Measurements from ENCODE around the gene CBX8. TPM values are rescaled to one million over a fixed set of nuclear protein-coding genes. Genes with fewer than 3 reads are reported as not detected.
A peak's percentile ranks its signal among the peaks of the same experiment; 100 is the strongest.

CBX8 gene
- total RNA-seq, 4 donors from 2014 or later = 2.3 to 6.4 (median 3.1) TPM

DNA sequence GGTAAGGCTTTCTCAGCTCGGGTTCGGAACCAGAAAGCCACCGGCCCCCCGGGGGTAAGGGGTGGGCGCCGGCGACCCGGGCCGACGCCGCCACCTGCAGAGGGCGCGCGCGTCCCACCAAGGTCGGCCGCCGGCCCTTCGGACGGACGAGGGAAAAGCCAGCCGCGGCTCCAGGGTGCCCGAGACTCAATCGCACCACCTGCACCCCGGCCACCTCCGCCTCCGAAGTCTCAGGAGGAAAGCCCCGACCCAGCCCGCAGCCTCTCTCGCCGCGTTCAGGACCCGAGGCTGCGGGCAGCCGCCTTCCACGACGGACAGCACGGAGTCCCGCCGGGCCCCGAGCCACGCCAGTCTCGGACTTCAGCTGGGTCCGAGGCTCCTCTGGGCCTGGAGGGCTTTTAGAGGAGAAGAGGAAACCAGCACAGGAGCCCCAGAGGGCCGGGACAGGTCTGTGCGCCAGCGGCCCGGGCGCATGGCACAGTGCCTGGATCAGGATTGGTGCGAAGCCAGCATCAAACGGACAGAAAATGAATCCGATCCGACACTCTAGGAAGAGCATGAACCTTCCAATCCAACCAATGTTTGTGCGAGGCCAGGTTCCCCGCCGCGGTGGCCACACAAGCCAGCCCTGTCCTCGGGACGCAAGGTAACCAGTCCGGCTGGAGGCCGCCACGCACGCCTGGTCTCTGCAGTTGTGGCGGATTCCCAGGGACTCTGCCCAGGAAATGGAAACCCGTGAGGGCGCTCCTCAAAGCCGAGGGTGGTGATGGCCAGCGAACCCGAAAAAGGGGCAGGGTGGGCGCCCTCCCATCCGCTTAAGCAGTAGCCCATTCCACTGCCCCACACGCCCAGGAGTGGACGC lies 6.7 kb downstream of the CBX8 start:
- Histone ChIP-seq H3K4me3 (peak overlapping the region; percentile 28), H3K4me1 (peaks cover 40% of the 10 kb centered on the region), H3K9me3 (no peaks in the 10 kb centered on the region), H3K27ac (no peak overlapping the region), H3K36me3 (peaks cover 3% of the 10 kb centered on the region), H3K27me3 (peaks cover 81% of the 10 kb centered on the region)
- TF ChIP-seq, protein P1, sequence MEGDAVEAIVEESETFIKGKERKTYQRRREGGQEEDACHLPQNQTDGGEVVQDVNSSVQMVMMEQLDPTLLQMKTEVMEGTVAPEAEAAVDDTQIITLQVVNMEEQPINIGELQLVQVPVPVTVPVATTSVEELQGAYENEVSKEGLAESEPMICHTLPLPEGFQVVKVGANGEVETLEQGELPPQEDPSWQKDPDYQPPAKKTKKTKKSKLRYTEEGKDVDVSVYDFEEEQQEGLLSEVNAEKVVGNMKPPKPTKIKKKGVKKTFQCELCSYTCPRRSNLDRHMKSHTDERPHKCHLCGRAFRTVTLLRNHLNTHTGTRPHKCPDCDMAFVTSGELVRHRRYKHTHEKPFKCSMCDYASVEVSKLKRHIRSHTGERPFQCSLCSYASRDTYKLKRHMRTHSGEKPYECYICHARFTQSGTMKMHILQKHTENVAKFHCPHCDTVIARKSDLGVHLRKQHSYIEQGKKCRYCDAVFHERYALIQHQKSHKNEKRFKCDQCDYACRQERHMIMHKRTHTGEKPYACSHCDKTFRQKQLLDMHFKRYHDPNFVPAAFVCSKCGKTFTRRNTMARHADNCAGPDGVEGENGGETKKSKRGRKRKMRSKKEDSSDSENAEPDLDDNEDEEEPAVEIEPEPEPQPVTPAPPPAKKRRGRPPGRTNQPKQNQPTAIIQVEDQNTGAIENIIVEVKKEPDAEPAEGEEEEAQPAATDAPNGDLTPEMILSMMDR (IDR thresholded peaks at IDR 0.05) = peak; percentile 35 to 78
- TF ChIP-seq POLR2AphosphoS5 (IDR thresholded peaks at IDR 0.05) = no peak
- no peak for TF ChIP-seq EP300 (IDR thresholded peaks at IDR 0.05)
- TF ChIP-seq POLR2A (IDR thresholded peaks at IDR 0.05) = no peak
- DNase-seq (ENCODE audit: low spot score in 2 of 2) = no peak
- WGBS = 10% methylated on average over 6 of the region's 74 CpGs

DNA sequence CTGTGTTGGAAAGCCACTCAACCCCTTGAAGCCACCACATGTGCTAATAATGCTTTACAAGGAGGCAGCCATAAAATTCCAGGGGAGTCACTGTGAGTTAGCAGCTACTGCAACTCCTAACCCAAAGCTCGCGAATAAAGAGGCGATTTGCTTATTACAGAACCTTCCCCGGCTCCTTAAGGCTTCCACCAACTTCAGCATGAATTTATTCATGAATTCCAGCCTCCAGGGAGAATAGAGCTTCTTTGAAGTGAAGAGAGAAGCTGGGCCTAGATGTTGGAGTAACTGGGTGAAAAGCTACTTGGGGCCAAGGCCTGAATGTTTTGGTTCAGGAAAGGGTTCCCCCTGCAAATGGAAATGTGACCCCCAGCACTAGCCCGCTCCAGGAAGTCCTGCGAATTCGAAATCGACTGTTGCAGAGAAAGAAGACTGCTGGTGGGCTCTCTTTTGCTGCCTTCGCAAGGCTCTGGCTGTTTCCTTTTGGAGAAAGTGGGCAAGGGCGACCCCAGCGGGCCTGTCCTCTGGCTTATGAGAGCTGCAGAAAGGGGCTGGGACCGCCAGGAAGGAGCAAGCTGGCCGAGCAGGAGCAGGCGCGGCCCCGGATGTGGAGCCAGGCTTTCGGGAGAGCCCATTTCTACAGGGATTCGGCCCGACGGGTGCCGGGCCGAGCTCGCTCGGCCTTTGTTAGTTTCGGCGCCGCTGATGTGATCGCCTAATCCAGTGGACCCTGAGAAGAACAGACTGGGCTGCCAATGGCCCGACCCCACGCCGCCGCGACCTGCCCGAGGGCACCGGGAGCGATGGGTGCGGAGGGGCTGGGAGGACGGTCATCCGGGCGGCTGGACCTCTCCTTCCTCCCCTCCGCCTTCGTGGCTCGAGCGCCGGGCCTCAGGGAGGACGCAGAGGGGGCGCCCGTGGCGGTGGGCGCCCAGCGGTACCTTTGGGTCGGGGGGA lies 7.6 kb downstream of the CBX8 start:
- 66% methylated on average over 17 of the region's 52 CpGs for WGBS
- H3K27me3 ChIP-seq = peaks cover 90% of the 10 kb centered on the region
- H3K27ac ChIP-seq = no peak overlapping the region
- no peak for DNase-seq (ENCODE audit: low spot score in 2 of 2)
- no peaks in the 10 kb centered on the region for H3K9me3 ChIP-seq
- peaks cover 4% of the 10 kb centered on the region for H3K36me3 ChIP-seq
- peak overlapping the region; percentile 28 for H3K4me3 ChIP-seq
- no peak for TF ChIP-seq POLR2A (IDR thresholded peaks at IDR 0.05)
- no peak for TF ChIP-seq POLR2AphosphoS5 (IDR thresholded peaks at IDR 0.05)
- TF ChIP-seq, protein P1 (IDR thresholded peaks at IDR 0.05) = no peak
- TF ChIP-seq EP300 (IDR thresholded peaks at IDR 0.05) = no peak
- H3K4me1 ChIP-seq = peaks cover 40% of the 10 kb centered on the region

DNA sequence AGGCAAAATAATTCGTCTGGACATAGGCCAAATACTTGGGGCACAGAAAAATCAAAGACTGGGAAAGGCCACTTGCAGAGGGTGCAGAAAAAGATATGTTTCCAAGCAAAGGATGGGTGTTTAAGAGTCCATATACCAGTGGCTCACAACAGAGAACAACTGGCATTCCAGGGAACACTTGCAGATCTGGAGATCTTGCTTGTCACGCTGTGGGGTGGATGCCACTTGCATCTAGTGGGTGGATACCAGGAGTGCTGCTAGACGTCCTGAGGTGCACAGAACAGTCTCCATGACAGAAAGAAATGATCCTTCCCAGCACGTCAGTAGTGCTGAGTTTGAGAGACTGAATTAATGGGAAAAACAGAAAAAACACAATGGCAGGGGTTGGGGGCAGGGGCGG lies 8.4 kb downstream of the CBX8 start:
- TF ChIP-seq POLR2AphosphoS5 (IDR thresholded peaks at IDR 0.05) = no peak
- no peak for TF ChIP-seq POLR2A (IDR thresholded peaks at IDR 0.05)
- TF ChIP-seq EP300 (IDR thresholded peaks at IDR 0.05) = no peak
- TF ChIP-seq, protein P1 (IDR thresholded peaks at IDR 0.05) = no peak
- Histone ChIP-seq H3K4me3 (no peak overlapping the region), H3K4me1 (peaks cover 40% of the 10 kb centered on the region), H3K27ac (no peak overlapping the region), H3K9me3 (no peaks in the 10 kb centered on the region), H3K27me3 (peaks cover 97% of the 10 kb centered on the region), H3K36me3 (peaks cover 9% of the 10 kb centered on the region)
- no peak for DNase-seq (ENCODE audit: low spot score in 2 of 2)
- 72% methylated on average over 5 of the region's 5 CpGs for WGBS

GRCh38 chr17:79786930-79787643 lies 9.8 kb downstream of the CBX8 start:
- Histone ChIP-seq H3K27me3 (peaks cover 87% of the 10 kb centered on the region), H3K4me3 (no peak overlapping the region), H3K4me1 (peaks cover 27% of the 10 kb centered on the region), H3K9me3 (no peaks in the 10 kb centered on the region), H3K27ac (no peak overlapping the region), H3K36me3 (peaks cover 9% of the 10 kb centered on the region)
- TF ChIP-seq POLR2AphosphoS5 (IDR thresholded peaks at IDR 0.05) (no peak), POLR2A (IDR thresholded peaks at IDR 0.05) (no peak), EP300 (IDR thresholded peaks at IDR 0.05) (no peak)
- TF ChIP-seq, protein P1 (IDR thresholded peaks at IDR 0.05) = no peak
- no peak for DNase-seq (ENCODE audit: low spot score in 2 of 2)
- WGBS = 61% methylated on average over 8 of the region's 12 CpGs
